Effector memory CD4-positive, alpha-beta T cell (primary cell): ENCODE results near the gene CRLF2.
"Not testable (repeated sequence)": the region's sequence is repeated elsewhere in the genome, so short reads cannot be mapped to it uniquely, and the experiment has no call there.

Experiments used
- DNase-seq, 3 donors: peaks; one replicate each; pipeline ENCODE4 v3.0.0-alpha.2; 2020
- H3K27ac ChIP-seq: 2 replicates; pipeline ENCODE4 v1.7.0; 2013; ENCODE audit warnings: mild to moderate bottlenecking, low read length, moderate library complexity; ENCODE audit not compliant: insufficient read depth, poor library complexity, severe bottlenecking
- H3K27me3 ChIP-seq: replicated peaks from 2 replicates; pipeline ENCODE4 v1.7.0; 2013; ENCODE audit warnings: mild to moderate bottlenecking, low read length; ENCODE audit not compliant: insufficient read depth, control insufficient read depth, poor library complexity, severe bottlenecking
- H3K36me3 ChIP-seq: 2 replicates; pipeline ENCODE4 v1.7.0; 2013; ENCODE audit warnings: mild to moderate bottlenecking, low read length, moderate library complexity; ENCODE audit not compliant: control insufficient read depth, insufficient read depth
- H3K4me1 ChIP-seq: 2 replicates; pipeline ENCODE4 v1.7.0; 2013; ENCODE audit warnings: low read length, mild to moderate bottlenecking; ENCODE audit not compliant: control insufficient read depth, insufficient read depth, poor library complexity, severe bottlenecking
- H3K4me3 ChIP-seq: 2 replicates; pipeline ENCODE4 v1.7.0; 2013; ENCODE audit warnings: low read length, low read depth, mild to moderate bottlenecking; ENCODE audit not compliant: insufficient read depth, poor library complexity, severe bottlenecking
- H3K9me3 ChIP-seq: 2 replicates; pipeline ENCODE4 v1.7.0; 2013; ENCODE audit warnings: mild to moderate bottlenecking, low read length, moderate library complexity; ENCODE audit not compliant: control insufficient read depth

The CRLF2 gene

DNA sequence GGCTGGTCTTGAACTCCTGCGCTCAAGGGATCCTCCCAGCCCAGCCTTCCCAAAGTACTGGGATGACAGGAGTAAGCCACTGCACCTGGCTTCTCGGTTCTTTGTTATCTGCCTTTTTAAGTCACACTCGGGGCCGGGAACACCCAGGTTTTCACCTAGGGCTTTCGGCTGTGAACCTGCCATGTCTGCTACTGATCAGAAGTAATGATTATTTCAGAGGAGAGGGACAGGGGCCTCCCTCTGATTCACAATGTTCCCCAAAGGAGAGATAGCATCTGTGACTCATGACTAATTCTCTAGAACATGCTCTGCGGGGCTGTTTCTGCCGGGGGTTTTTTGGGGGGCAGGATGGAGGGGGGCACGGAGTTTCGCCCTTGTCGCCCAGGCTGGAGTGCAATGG, 26.9 kb downstream of the CRLF2 start:
- no peak overlapping the region for H3K4me3 ChIP-seq
- no peaks in the 10 kb centered on the region for H3K36me3 ChIP-seq
- H3K9me3 ChIP-seq = no peaks in the 10 kb centered on the region
- H3K27me3 ChIP-seq = no peaks in the 10 kb centered on the region
- no peak for DNase-seq
- H3K4me1 ChIP-seq = no peaks in the 10 kb centered on the region
- no peak overlapping the region for H3K27ac ChIP-seq

DNA sequence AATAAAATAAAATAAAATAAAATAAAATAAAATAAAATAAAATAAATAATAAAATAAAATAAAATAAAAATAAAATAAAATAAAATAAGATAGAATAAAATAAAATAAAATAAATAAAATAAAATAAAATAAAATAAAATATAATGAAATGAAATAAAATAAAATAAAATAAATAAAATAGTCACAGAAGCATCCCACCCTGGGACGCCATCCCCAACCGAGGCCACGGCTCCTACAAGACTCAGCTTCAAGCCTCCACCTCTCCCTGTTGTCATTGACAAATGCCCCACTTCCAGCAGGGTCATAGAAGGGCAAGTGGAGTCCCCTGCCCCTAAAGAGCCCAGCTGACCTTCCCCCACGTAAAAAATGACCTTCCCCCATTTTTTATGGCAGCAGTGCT, 30.2 kb downstream of the CRLF2 start:
- no peaks in the 10 kb centered on the region for H3K4me1 ChIP-seq
- H3K36me3 ChIP-seq = no peaks in the 10 kb centered on the region
- no peak overlapping the region for H3K4me3 ChIP-seq
- no peaks in the 10 kb centered on the region for H3K9me3 ChIP-seq
- no peaks in the 10 kb centered on the region for H3K27me3 ChIP-seq
- no peak for DNase-seq
- H3K27ac ChIP-seq = no peak overlapping the region

DNA sequence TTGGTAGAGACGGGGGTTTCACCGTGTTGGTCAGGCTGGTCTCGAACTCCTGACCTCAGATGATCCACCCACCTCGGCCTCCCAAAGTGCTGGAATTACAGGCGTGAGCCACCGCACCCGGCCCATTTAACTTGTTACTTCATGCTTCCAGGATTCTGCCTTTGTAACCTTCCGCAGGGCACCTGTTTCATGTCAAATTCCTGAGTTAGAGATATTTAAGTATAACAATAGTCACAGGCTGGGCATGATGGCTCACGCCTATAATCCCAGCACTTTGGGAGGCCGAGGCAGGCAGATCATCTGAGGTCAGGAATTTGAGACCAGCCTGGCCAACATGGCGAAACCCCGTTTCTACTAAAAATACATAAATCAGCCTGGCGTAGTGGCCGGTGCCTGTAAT, 30.8 kb downstream of the CRLF2 start:
- H3K4me3 ChIP-seq, H3K27me3 ChIP-seq, H3K9me3 ChIP-seq, H3K4me1 ChIP-seq, DNase-seq, H3K36me3 ChIP-seq, H3K27ac ChIP-seq: not testable (repeated sequence)

DNA sequence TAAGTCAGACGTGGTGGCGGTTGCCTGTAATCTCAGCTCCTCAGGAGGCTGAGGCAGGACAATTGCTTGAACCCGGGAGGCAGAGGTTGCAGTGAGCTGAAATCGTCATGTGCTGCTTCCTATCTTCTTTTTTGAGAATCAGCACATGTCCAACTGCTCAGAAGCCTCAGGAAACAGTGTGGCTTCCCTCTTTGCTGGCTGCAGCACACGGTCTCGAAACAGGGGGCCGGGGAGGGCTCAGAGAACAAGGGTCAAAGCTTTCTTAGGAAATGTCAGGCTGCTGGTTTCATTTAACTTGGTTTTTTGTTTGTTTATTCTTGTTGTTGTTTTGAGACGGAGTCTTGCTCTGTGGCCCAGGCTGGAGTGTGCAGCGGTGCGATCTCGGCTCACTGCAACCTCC, 31.3 kb downstream of the CRLF2 start:
- Histone ChIP-seq H3K4me3 (no peak overlapping the region), H3K27me3 (no peaks in the 10 kb centered on the region), H3K27ac (no peak overlapping the region), H3K4me1 (no peaks in the 10 kb centered on the region), H3K9me3 (no peaks in the 10 kb centered on the region), H3K36me3 (no peaks in the 10 kb centered on the region)
- DNase-seq = no peak

DNA sequence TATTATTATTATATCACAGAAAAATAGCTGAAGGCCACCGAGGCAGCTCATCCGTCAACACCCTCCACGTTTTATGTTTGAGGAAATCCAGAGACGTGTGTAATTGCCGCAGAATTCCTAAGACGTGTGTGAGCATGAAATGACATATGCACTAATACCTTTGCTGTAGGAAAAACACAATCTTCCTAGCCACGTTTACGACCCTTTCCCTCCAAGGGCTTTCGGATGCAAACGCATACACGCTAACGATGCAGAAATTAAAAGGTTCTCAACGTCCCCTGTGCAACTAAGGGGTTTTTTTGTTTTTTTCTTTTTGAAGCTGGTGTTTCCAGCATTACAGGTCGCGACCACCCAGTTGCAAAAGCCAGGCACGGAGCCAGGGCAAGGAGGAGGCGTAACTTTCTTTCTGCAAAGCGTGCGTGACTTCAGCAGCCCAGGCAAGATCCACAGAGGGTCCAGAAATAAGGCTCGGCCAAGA, 33.8 kb downstream of the CRLF2 start:
- Histone ChIP-seq H3K36me3 (no peaks in the 10 kb centered on the region), H3K4me3 (no peak overlapping the region), H3K4me1 (no peaks in the 10 kb centered on the region), H3K9me3 (no peaks in the 10 kb centered on the region), H3K27ac (no peak overlapping the region), H3K27me3 (no peaks in the 10 kb centered on the region)
- no peak for DNase-seq

DNA sequence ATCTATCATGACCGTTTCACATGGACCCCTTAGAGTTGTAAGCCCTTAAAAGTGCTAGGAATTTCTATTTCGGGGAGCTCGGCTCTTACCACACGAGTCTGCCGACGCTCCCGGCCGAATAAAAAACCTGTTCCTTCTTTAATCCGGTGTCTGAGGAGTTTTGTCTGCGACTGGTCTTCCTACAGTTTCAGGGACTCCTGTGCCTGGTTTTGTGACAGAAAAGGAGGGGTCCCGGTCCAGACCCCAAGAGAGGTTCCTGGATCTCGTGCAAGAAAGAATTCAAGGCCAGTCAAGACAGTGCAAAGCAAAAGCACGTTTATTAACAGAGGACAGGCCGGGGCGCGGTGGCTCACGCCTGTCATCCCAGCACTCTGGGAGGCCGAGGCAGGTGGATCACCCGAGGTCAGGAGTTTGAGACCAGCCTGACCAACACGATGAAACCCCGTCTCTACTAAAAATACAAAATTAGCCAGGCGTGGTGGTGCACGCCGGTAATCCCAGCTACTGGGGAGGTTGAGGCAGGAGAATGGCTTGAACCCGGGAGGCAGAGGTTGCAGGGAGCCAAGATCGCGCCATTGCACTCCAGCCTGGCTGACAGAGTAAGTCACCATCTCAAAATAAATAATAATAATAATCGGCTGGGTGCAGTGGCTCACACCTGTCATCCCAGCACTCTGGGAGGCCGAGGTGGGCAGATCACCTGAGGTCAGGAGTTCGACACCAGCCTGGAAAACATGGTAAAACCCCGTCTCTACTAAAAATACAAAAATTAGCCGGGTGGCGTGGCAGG, 35.7 kb downstream of the CRLF2 start:
- H3K4me3 ChIP-seq, H3K36me3 ChIP-seq, DNase-seq: not testable (repeated sequence)

DNA sequence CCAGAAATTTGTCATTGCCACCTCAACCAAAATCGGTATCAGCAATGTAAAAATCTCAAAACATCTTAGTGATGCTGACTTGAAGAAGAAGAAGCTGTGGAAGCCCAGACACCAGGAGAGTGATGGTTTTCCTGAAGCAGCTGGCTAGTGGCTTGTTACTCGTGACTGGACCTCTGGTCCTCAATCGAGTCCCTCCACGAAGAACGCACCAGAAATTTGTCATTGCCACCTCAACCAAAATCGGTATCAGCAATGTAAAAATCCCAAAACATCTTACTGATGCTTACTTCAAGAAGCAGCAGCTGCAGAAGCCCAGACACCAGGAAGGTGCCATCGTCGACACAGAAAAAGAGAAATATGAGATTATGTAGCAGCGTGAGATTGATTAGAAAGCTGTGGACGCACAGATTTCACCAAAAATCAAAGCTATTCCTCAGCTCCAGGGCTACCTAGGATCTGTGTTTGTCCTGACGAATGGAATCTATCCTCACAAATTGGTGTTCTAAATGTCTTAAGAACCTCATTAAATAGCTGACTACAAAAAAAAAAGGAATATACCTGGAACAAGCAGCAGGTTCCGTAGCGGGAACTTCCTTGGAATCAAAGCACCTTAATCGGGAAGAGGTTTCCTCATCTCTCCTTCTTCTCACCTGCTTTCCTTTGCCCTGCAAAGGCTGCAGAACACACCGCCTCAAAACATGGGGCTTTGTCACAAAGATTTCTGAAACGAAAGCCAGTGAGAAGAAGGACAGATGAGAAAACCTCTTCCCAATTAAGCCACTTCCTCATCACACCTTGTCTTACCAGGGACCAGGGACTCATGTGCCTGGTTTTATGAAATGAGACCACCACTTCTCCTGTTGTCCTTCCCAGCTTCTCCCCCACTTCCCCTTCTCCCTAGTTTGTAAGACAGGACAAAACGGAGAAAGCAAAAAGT, 37.6 kb downstream of the CRLF2 start:
- not testable (repeated sequence) for H3K27ac ChIP-seq, DNase-seq, H3K4me1 ChIP-seq, H3K9me3 ChIP-seq, H3K4me3 ChIP-seq, H3K36me3 ChIP-seq, H3K27me3 ChIP-seq

More for the DNA sequence above, 35.7 kb downstream of the CRLF2 start:
- H3K27ac ChIP-seq, H3K9me3 ChIP-seq, H3K4me1 ChIP-seq, H3K27me3 ChIP-seq: not testable (repeated sequence)

DNA sequence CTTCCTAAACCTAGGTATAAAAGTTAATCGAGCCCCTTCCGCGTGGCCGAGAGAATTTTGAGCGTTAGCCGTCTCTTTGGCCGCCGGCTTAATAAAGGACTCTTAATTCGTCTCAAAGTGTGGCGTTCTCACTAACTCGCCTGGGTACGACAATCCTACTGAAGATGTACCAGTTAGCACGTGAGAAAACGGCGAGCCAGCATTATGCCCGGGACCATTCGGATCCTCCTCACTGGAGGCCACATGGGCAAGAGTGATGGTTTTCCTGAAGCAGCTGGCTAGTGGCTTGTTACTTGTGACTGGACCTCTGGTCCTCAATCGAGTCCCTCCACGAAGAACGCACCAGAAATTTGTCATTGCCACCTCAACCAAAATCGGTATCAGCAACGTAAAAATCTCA, 39.0 kb downstream of the CRLF2 start:
- H3K36me3 ChIP-seq, H3K27me3 ChIP-seq, H3K4me3 ChIP-seq, H3K9me3 ChIP-seq, H3K4me1 ChIP-seq, DNase-seq, H3K27ac ChIP-seq: not testable (repeated sequence)

DNA sequence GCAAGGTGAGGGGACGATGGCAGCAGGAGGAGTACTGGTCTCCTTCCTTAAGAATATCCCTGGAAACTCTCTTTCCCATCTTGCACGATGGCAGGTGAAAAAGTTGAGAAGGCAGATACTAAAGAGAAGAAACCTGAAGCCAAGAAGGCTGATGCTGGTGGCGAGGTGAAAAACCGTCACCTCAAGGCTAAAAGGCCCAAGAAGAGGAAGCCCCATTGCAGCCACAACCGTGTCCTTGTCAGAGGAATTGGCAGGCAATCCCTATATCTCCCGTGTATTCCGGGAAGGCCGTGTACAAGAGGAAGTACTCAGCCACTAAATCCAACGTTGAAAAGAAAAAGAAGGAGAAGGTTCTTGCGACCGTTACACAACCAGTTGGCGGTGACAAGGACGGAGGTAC, 40.0 kb downstream of the CRLF2 start:
- Histone ChIP-seq H3K27ac (no peak overlapping the region), H3K4me3 (no peak overlapping the region), H3K27me3 (no peaks in the 10 kb centered on the region), H3K9me3 (no peaks in the 10 kb centered on the region), H3K36me3 (no peaks in the 10 kb centered on the region), H3K4me1 (no peaks in the 10 kb centered on the region)
- DNase-seq = no peak

DNA sequence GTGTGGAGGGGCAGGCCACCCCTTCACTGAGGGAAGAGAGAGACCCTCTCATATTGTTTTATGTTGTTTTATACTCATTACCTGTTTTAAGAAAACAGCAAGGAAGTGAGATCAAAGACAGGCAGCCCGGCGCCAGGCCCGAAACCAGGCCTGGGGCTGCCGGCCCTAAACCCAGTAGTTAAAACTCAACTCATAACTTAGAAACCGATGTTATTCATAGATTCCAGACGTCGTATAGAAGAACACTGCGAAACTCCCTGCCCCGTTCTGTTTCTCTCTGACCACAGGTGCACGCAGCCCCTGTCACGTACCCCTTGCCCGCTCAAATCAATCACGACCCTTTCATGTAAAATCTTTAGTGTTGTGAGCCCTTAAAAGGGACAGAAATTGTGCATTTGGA, 40.5 kb downstream of the CRLF2 start:
- not testable (repeated sequence) for H3K36me3 ChIP-seq, H3K4me1 ChIP-seq, DNase-seq, H3K4me3 ChIP-seq, H3K9me3 ChIP-seq, H3K27ac ChIP-seq, H3K27me3 ChIP-seq
